COLO668 (cell line): Measurements from ENCODE around the gene SUGCT.
"Not testable (repeated sequence)": the region's sequence is repeated elsewhere in the genome, so short reads cannot be mapped to it uniquely, and the experiment has no call there.

ENCODE experiments used
- DNase-seq: peaks from one replicate; lab custom pipeline; 2025; ENCODE audit not compliant: unreplicated experiment; lab: John Stamatoyannopoulos, UW

The SUGCT gene

DNA sequence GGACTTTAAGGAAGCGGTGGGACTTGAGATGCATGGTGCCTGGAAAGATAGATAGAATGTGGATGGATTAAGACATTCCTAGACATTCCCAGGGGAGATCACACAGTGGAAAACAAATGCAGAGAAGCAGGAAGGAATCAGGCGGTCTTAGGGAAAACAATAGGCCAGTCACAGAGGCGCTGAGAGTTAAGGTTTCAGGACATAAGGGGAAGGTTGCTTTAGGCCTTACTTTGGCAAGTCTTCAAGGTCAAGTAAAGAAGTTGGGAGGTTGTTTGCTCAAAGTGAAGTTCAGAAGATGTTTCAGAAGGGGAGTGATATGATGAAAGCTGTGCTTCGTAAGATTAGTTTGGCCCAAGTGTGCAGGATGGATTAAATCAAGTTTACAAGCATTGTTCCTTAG, 109.4 kb downstream of the SUGCT start:
- DNase-seq: no peak

DNA sequence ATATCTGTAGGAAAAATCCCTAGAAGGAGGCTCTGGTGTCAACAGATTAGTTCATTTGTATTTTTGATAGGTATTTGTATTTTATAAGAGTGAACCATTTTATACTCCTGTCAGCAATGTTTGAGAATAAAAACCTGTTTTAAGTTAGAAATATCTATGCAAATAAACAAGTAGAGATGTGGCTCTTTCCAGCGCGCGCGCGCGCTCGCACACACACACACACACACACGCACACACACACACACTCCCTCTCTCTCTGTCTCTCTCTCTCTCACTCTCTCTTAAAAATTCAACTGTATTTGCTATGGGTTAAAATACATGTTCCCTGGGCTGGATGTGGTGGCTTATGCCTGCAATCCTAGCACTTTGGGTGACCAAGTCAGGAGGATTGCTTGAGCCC, 113.9 kb downstream of the SUGCT start:
- DNase-seq: no peak

DNA sequence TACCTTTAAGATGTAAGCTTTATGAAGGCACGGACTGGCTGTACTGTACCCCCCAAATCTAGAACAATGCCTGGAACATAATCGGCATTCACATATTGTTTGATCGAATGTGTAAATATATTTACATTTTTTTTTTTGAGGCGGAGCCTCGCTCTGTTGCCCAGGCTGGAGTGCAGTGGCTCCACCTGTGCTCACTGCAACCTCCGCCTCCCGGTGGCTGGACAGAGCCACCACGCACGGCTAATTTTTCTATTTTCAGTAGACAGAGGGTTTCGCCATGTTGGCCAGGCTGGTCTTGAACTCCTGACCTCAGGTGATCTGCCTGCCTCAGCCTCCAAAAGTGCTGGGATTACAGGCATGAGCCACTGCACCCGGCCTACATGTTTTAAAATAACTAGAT, 118.6 kb downstream of the SUGCT start:
- not testable (repeated sequence) for DNase-seq

DNA sequence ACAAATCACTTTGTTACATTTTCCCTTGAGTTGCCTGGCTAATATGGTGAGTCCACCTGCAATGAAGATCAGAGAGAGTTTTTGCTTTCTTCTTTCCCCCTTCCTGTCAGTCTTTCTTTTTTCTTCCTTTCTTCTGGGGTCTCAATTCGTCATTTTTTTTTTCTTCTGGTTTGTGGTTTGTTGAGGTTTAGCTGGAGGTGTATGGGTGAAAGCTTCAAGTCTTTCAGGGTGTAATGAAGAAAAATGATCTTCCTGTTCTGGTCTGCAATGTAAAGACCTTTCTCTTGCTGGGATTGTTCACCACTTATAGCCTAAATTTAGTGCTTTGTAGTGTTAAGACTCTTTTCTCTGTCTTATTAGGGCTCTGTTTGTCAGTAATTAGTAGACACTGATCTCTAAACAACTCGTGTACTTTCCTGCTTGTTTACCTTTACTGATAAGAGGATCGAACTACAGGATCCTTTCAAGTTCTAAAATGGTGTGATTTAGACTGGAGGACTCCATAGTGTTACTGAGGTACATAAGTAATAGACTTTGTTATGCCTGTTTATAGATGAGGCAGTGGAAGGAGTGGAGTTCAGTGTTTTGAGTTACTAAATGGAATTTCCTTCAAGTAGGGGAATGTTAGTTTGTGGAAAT, 129.1 kb downstream of the SUGCT start:
- no peak for DNase-seq

DNA sequence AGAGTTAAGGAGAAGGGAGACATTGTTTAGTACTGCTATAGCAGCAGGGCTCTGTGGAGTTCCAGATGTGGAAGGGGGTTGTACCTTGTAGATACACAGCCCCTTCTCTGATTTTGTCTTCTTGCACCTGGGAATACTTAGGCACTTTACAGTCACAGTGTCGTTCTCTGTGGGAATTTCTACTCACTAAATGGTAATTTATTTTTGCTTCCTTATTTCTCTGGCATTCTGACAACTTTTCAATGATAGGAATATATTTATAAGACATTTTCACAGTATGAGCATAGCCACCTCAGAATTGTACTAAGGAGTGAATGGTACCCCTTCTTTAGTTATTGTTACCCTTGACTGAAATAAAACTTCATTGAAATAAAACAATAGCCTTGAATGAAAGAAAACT, 132.8 kb downstream of the SUGCT start:
- no peak for DNase-seq

DNA sequence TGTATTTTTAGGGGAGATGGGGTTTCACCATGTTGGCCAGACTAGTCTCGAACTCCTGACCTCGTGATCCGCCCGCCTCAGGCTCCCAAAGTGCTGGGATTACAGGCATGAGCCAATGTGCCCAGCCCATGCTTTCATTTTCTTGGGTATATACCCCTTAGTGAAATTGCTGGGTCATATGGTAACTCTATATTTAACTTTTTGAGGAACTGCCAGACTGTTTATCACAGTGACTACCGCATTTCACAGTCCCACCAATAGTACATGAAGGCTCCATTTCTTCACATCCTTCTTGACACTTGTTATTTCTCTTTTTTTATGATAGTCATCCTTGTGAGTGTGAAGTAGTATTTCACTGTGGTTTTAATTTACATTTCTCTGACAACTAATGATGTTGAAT, 134.0 kb downstream of the SUGCT start:
- DNase-seq: not testable (repeated sequence)

DNA sequence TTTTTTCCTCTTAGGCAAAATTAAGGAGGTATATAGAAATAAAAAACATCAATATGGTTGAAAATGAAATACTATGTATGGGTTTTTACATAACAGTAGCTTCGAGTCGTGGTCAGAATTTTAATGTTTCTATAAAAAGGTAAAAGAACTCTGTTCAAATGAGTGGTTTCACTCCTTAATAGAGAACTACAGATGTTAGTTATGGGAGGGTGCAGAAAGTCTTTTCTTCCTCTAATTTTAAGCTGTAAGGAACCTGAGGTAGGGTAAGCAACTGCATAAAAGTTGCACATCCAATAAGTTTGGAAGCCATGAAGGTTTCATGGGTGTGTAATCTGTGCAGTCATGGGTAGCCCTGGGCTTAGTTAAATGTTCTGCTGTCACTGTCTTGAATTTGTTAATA, 141.3 kb downstream of the SUGCT start:
- no peak for DNase-seq

DNA sequence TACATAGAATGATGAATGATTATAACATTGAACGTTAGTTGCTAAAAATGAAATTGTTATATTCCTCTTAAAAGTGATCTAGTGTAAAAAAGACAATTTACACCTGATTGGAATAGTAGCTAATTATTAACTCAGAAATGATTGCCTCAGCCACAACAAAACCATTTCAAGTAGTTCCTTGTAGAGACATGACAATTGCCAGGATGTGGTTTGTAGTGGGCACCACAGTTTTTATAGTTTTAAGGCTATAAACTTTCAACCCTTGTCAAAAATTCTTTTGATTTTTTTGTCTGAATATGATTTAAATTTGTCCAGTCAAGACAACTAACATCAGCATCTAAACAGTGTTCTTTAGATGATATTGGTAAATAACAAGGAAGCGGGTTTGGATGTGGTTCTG, 145.2 kb downstream of the SUGCT start:
- DNase-seq: no peak

DNA sequence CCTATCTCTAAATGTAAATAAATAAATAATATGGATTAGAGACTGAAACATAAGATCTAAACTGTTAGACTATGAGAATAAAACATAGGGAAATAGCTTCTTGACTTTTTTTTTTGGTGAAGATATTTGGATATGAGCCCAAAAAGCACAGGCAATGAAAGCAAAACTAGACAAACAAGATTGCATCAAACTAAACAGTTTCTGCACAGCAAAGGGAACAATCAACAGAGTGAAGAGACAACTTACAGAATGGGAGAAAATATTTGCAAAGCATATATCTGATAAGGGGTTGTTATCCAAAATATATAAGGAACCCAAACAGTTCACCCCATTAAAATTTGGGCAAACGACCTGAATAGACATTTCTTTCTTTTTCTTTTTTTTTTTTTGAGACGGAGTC, 148.1 kb downstream of the SUGCT start:
- no peak for DNase-seq

DNA sequence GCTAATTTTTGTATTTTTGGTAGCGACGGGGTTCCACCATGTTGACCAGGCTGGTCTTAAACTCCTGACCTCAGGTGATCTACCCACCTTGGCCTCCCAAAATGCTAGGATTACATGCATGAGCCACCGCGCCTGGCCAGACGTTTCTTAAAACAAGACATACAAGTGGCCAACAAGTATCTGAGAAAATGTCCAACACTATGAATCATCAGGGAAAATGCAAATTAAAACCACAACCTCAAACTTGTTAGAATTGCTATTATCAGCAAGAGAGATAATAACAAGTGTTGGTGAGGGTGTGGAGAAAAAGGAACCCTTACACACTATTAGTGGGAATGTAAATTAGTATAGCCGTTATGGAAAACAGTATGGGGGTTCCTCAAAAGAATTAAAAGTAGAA, 148.6 kb downstream of the SUGCT start:
- no peak for DNase-seq

DNA sequence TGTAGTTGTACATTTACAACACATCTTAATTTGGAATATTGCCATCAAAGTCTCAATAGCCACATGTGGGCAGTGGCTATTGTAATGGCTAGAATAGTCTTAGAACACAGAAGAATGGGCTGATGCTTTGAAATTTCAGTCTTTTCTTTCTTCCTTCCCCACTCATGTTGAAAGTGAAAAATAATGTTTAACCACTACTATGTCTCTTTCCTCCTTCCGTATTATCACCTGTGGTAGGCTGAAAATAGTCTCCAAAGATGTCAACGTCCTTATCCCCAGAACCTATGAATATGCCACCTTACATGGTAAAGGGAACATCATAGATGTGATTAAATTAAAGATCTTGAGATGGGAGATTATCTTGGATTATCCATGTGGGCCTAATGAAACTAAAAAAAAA, 154.0 kb downstream of the SUGCT start:
- no peak for DNase-seq

DNA sequence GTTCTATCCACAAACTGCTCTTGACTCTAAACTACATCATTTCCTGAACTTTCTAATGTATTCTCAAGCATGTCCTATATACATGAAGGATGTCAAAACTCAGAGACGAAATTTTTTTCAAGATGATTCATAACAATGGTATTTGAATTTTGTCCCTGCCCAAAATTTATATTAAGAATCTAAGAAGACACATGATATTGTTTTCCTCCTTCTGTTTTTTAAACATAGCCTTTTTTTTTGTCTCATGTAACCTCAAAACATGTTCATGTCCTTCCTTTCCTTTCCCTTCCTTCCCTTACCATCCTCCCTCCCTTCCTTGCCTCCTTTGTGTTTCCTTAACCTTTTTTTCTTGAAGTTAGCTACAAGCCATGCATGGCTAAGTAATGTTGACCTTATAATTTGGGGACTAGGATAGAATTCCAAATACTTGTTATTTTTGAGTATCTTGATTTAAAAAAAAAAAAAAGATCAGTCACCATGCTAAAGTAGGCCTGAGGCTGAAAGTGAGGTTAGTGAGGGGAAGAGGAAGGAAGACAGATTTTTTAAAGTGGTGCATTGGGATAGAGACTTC, 163.0 kb downstream of the SUGCT start:
- DNase-seq: no peak

DNA sequence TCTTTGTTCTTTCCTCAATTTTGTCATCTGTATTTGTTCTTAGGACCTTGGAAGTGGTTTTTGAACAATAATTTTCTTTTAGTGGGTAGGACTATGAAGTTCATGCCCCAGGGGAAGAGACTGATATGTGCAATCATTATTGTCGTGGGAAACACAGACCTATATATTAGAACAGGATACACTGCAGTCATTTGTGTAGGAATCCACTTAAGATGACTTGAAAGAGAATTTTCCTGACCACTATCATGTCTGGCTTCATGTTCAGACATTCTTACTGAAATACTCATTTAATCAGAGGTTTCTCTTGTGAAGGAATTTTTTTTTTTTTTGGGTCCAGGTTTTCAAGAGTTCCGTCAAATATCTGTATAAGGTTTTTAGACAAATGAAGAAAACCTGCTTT, 163.6 kb downstream of the SUGCT start:
- no peak for DNase-seq

DNA sequence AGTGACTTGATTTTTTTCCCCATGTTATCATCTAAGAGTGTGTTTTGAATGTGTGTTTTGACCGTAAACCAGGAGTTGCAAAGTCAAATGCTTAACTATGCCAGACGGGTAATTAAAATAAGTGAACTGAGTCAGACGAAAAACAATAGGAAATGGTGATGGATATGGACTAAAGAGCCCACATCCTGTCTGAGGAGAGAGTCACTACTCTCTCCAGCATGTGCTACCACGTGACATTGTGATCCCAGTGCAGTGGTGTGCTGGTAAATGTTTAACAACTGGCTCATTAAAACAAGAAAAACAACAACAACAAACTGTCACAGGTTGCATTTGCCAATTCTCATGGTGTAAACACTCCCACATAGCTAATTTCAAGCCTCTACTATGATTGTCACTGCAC, 164.3 kb downstream of the SUGCT start:
- no peak for DNase-seq

DNA sequence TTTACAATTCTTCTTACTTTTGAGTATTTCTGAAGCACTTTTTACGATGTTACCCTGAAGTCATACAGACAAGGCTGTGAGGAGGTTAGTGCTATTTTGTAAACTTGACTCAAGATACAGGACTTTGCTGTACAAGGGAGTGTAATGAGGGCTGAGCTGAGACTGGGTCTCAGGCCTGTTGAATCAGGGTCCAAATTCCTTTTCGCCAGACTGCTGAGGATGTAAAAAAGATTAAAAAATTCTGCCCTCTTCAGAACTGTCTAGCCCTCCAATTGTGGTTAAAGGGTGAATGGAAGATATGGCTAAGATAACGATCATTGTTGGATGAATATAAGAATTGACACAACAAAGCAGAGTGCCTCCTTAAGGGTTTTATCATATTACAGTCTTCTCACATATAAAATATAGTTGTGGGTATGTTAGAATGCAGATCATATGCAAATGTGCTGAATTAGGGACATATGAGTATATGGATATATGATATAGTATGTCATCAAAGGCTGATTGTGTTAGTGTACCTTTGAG, 165.4 kb downstream of the SUGCT start:
- no peak for DNase-seq

DNA sequence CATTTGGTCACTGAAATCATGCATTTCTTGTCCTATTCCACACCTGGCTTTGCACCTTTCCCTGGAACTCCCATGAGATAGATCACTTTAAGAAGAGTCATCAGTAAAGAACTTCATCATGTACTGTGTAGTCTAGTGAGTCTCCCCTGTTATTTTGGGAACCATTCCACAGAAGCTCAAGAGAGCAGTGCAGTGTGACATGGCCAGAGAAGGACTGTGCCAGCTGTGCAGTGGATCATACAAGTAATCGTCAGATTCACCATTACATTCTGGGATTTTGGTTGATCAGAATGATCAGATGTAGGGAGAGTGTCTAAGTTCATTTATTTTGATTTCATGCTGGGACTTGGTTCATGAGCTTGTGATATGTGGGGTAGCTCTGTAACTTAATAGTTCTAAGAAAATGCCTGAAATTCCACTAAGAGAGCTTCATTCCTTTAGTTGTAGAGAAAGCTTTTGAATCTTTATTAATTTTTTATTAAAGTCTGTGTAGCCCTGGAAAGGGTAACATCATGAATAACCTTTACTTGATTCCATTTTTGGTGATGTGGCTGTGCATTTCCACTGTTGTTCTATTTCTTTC, 166.8 kb downstream of the SUGCT start:
- no peak for DNase-seq

DNA sequence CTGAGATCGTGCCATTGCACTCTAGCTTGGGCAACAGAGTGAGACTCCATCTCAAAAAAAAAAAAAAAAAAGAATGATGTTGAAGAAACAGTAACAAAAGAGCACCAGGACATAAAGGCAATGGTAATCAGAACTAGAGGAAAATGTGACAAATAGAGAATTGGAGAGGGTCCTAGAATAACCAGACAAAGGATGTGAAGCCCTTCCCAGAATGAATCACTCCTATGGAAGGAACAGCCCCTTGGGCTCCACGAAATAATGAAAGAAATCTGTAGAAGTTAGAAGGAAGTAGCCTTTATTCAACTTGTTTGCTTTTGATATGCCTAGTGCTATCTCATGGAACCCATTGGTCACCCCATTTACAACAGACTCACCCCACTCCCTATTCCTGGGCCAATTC, 169.2 kb downstream of the SUGCT start:
- no peak for DNase-seq

DNA sequence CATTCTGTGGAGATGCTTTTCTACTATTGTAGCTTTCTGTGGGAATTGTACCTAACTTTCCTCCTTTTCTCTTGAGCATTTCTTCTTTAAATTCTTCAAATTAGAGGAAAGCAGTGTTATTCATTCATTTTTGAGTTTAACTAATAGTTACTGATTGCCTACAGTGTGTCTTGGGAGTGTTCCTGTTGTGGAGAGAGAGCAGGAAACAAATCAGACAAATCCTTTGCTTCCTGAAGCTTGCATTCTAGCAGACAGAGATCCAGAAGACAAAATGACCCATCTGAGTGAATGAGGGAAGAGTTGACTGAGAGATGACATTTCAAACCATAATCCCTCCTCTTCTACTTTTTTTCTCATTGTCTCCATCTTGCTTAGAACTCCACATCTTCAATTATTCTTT, 170.4 kb downstream of the SUGCT start:
- DNase-seq: no peak

DNA sequence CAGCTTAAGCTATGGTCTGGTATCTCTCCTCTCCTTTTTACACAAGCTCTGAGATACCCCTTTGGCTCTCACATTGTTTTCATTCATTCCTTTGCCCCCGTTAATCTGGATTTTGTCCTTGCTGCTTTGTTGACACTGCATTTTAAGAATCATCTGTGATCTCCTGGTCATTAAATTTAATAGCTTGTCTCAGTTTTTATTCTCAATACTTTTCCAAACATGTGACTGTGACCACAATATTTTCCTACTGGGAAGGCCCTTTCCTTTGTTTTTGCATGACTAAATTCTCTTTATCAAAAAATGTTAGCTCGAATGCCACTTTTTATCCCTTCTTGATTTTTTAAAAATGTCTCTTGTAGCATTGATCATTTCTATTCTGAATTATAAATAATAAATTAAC, 171.2 kb downstream of the SUGCT start:
- DNase-seq: no peak

DNA sequence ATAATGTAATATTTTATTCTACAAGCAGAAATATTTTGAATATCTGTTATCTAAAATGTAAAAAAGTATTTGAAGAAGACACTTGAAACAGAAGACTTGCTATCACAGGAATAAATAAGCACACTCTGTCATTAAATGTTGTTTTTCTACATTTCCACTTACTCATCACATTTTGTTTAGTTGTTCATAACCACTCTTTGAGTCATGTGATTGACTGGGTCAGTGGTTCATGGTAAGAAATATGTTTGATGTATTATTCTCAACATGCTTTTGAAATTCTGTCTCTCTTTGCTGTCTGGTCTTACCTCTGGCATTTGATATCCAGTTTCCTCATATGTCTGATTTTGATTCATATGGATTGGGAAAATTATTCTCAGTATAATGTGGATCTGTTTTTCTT, 171.8 kb downstream of the SUGCT start:
- no peak for DNase-seq

DNA sequence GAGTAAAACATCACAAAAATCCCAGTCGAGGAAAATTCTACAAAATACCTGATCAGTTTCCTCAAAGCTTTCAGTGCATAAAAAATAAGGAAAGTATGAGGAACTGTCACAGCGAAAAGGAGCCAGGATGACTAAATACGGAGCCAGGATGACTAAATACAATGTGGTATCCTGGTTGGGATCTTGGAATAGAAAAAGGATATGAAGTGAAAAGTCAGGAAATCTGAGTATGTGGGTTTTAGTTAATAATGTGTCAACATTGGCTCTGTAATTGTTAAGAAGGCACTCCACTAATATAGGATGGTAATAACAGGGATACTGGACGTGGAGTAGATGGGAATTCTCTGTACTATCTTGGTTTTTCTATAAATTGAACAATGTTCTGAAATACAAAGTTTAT, 175.5 kb downstream of the SUGCT start:
- no peak for DNase-seq

DNA sequence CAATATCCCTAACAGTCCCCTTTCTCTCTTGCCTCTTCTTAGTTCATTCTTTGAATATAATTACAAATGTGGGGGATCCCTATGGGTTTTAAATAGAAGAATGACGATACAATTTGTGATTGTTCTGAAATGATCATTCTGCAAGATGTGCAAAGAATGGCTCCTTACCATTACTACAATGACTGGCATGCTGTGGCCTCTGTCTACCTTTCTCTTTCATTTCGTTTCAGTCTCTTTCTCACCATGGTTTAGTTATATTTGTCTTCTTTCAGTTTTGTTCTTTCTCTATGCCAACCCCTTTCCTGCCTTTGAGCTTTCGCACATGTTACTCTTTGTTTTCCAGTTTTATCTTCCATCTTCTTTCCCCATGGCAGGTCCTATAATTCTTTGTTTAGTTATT, 176.5 kb downstream of the SUGCT start:
- no peak for DNase-seq

DNA sequence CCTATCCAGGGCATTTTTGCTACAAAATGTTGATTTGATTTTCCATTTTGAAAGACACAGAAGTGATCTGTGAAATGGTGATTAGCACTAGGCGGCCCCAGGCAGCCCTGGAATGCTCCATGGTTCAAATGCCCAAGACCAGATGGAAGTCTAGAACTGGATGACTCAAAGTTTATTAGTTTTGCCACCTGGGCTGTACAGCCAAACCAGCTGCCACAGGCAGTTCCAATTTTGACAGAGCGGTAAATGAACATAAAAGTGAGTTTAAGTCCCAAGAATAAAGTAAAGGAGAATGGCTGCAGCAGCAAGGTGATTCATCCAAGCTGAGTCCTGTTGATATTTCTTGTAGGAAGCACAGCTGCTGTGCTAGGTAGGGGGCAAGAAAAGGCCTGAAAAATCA, 180.5 kb downstream of the SUGCT start:
- no peak for DNase-seq
